K562 (cell line): ENCODE measurements around the gene KYAT1. TPM values are rescaled to one million over a fixed set of nuclear protein-coding genes. Genes with fewer than 3 reads are reported as not detected.
A peak's percentile ranks its signal among the peaks of the same experiment; 100 is the strongest.

ENCODE experiments used
- CREM ChIP-seq: IDR thresholded peaks from 2 replicates; pipeline ENCODE4 v1.6.1; 2014; ENCODE audit warnings: antibody characterized with exemption, low read depth
- JUN ChIP-seq, 2 experiments: sonication (generic) in 1 of 2; formaldehyde crosslinking in 1 of 2; IDR thresholded peaks; 2 replicates each; pipeline versions ENCODE4 v1.6.1 to v1.8.0; 2012 to 2022; ENCODE audit warnings: borderline replicate concordance in 2 of 2, mild to moderate bottlenecking in 2 of 2, improper control_type of control experiment in 1 of 2, low read depth in 1 of 2, low read length in 1 of 2, missing genetic modification reagents in 1 of 2
- MAFF ChIP-seq: IDR thresholded peaks from 2 replicates; pipeline ENCODE4 v1.6.1; 2012; ENCODE audit warnings: low read length, improper control_type of control experiment
- PHF20 ChIP-seq: fragments of 450-650 bp; IDR thresholded peaks from 2 replicates; pipeline ENCODE4 v1.6.1; 2018; ENCODE audit not compliant: partially characterized antibody
- PYGO2 ChIP-seq: fragments of 450-650 bp; IDR thresholded peaks from 2 replicates; pipeline ENCODE4 v1.6.1; 2016; ENCODE audit warnings: mild to moderate bottlenecking, missing genetic modification characterization, moderate library complexity, missing compliant biosample characterization
- TRIM24 ChIP-seq, 2 experiments: fragments of 450-650 bp; IDR thresholded peaks; 2 replicates each; pipeline ENCODE4 v1.6.1; 2016
- ZNF3 ChIP-seq: fragments of 250-450 bp; sonication (Bioruptor Pico); IDR thresholded peaks from 2 replicates; pipeline ENCODE4 v1.5.0; 2021; ENCODE audit warnings: mild to moderate bottlenecking, moderate library complexity
- polyA plus RNA-seq, 8 experiments: library from polyadenylated mRNA; depleted of rRNA in 4 of 8; stranded (reverse) in 5 of 8; unstranded in 3 of 8; fragments of >200 nt; fragmentation: Nextera tagmentation in 2 of 8; fragmentation: Illumina TruSeq in 1 of 8; extraction: Ambion mirVana in 2 of 8; extraction: Trizol in 1 of 8; gene quantifications; 2 replicates each; pipeline versions ENCODE4 v1.2.1 to v1.2.3, GENCODE V29; 2011 to 2014; ENCODE audit warnings: inconsistent platforms in 1 of 8, missing spikeins in 1 of 8
- total RNA-seq, 7 experiments: library from RNA; depleted of rRNA in 6 of 7; stranded (reverse); fragments of >200 nt in 6 of 7; fragmentation: Illumina TruSeq in 2 of 7; extraction: Trizol in 2 of 7; gene quantifications; 2 replicates each; pipeline versions ENCODE4 v1.2.1 to v1.2.3, GENCODE V29; 2011 to 2021; ENCODE audit warnings: low replicate concordance in 1 of 7
- TF ChIP-seq, protein P1 (sequence below): fragments of 250-450 bp; sonication (Bioruptor Pico); IDR thresholded peaks from 2 replicates; pipeline ENCODE4 v1.8.0; 2022; ENCODE audit warnings: inconsistent platforms
- TF ChIP-seq, protein P2 (sequence below): fragments of 250-450 bp; sonication (Bioruptor Pico); IDR thresholded peaks from 2 replicates; pipeline ENCODE4 v1.5.0; 2021; ENCODE audit warnings: mild to moderate bottlenecking, moderate library complexity
- TF ChIP-seq, protein P3 (sequence below): fragments of 450-650 bp; IDR thresholded peaks from 2 replicates; pipeline ENCODE4 v1.6.1; 2016; ENCODE audit warnings: mild to moderate bottlenecking, moderate library complexity

The KYAT1 gene
- total and polyA plus RNA-seq, 9 of the 15 experiments (the other 6 are each of a cell fraction or from before 2014, with no cell fraction given) = 6.4 to 16.8 (median 11.1) TPM

- TF ChIP-seq, protein P1, sequence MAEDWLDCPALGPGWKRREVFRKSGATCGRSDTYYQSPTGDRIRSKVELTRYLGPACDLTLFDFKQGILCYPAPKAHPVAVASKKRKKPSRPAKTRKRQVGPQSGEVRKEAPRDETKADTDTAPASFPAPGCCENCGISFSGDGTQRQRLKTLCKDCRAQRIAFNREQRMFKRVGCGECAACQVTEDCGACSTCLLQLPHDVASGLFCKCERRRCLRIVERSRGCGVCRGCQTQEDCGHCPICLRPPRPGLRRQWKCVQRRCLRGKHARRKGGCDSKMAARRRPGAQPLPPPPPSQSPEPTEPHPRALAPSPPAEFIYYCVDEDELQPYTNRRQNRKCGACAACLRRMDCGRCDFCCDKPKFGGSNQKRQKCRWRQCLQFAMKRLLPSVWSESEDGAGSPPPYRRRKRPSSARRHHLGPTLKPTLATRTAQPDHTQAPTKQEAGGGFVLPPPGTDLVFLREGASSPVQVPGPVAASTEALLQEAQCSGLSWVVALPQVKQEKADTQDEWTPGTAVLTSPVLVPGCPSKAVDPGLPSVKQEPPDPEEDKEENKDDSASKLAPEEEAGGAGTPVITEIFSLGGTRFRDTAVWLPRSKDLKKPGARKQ (CRISPR knock-in tag) = peak; percentile 85
- TF ChIP-seq TRIM24 (IDR thresholded peaks at IDR 0.05) = peak in 1 of 2 experiments; percentile 33; a peak in 1 of 4 replicates
- no peak for TF ChIP-seq ZNF3
- no peak for TF ChIP-seq PYGO2
- TF ChIP-seq, protein P2, sequence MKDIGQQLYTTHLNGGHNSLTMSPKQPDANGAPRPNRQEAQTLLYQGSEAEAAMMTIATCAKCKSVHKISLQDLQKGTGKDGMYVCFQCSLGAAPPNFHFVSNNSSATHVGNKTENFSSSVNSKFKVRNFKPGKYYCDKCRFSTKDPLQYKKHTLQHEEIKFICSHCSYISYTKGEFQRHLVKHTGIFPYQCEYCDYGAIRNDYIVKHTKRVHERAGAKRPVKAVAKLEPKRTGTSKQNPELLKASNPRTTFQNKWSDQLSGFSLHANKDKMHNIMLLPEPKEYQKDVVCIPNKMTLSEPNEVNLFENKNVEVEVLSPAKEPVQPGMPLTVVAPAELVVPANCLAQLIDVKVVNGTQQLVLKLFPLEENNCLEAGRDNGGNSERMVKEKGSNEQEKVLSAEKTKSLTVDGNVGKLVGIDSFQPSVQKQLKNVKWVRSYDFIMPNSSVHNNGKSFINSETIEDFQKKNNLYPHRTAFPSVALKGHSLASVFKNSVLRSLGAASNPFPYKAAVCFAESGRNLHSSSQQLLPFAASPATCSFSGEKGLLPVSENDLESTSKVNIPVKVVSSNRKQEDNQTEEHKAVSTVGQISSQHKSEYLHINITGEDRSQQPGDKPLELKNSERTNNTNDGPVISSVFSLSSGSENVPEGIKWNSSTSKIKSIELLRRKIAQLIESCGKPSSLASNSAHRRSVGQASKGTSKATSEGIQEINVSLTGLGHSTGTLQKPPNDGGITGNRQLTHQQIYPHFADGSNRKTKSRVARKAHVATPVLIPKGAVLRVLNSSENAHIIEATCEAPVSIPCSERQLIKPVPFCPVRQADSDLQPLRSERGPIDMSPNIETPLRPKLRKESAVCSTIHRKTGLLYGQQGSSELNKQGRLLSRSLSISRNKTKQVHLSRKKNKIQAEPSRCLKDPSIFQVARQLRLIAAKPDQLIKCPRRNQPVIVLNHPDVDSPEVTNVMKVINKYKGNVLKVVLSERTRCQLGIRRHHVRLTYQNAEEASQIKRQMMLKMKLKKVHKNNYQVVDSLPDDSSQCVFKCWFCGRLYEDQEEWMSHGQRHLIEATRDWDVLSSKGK (CRISPR knock-in tag) = no peak
- TF ChIP-seq JUN (IDR thresholded peaks at IDR 0.05; ENCODE audit: borderline replicate concordance, low read depth, low read length) = 0 out of 2 replicates have a peak, but pooled peaks have one; percentile 7
- 0 out of 2 replicates have a peak, but pooled peaks have one; percentile 59 for TF ChIP-seq JUN (CRISPR knock-in tag; IDR thresholded peaks at IDR 0.05; ENCODE audit: borderline replicate concordance)
- peak; percentile 27 for TF ChIP-seq PHF20
- peak; percentile 89 for TF ChIP-seq CREM
- TF ChIP-seq, protein P3, sequence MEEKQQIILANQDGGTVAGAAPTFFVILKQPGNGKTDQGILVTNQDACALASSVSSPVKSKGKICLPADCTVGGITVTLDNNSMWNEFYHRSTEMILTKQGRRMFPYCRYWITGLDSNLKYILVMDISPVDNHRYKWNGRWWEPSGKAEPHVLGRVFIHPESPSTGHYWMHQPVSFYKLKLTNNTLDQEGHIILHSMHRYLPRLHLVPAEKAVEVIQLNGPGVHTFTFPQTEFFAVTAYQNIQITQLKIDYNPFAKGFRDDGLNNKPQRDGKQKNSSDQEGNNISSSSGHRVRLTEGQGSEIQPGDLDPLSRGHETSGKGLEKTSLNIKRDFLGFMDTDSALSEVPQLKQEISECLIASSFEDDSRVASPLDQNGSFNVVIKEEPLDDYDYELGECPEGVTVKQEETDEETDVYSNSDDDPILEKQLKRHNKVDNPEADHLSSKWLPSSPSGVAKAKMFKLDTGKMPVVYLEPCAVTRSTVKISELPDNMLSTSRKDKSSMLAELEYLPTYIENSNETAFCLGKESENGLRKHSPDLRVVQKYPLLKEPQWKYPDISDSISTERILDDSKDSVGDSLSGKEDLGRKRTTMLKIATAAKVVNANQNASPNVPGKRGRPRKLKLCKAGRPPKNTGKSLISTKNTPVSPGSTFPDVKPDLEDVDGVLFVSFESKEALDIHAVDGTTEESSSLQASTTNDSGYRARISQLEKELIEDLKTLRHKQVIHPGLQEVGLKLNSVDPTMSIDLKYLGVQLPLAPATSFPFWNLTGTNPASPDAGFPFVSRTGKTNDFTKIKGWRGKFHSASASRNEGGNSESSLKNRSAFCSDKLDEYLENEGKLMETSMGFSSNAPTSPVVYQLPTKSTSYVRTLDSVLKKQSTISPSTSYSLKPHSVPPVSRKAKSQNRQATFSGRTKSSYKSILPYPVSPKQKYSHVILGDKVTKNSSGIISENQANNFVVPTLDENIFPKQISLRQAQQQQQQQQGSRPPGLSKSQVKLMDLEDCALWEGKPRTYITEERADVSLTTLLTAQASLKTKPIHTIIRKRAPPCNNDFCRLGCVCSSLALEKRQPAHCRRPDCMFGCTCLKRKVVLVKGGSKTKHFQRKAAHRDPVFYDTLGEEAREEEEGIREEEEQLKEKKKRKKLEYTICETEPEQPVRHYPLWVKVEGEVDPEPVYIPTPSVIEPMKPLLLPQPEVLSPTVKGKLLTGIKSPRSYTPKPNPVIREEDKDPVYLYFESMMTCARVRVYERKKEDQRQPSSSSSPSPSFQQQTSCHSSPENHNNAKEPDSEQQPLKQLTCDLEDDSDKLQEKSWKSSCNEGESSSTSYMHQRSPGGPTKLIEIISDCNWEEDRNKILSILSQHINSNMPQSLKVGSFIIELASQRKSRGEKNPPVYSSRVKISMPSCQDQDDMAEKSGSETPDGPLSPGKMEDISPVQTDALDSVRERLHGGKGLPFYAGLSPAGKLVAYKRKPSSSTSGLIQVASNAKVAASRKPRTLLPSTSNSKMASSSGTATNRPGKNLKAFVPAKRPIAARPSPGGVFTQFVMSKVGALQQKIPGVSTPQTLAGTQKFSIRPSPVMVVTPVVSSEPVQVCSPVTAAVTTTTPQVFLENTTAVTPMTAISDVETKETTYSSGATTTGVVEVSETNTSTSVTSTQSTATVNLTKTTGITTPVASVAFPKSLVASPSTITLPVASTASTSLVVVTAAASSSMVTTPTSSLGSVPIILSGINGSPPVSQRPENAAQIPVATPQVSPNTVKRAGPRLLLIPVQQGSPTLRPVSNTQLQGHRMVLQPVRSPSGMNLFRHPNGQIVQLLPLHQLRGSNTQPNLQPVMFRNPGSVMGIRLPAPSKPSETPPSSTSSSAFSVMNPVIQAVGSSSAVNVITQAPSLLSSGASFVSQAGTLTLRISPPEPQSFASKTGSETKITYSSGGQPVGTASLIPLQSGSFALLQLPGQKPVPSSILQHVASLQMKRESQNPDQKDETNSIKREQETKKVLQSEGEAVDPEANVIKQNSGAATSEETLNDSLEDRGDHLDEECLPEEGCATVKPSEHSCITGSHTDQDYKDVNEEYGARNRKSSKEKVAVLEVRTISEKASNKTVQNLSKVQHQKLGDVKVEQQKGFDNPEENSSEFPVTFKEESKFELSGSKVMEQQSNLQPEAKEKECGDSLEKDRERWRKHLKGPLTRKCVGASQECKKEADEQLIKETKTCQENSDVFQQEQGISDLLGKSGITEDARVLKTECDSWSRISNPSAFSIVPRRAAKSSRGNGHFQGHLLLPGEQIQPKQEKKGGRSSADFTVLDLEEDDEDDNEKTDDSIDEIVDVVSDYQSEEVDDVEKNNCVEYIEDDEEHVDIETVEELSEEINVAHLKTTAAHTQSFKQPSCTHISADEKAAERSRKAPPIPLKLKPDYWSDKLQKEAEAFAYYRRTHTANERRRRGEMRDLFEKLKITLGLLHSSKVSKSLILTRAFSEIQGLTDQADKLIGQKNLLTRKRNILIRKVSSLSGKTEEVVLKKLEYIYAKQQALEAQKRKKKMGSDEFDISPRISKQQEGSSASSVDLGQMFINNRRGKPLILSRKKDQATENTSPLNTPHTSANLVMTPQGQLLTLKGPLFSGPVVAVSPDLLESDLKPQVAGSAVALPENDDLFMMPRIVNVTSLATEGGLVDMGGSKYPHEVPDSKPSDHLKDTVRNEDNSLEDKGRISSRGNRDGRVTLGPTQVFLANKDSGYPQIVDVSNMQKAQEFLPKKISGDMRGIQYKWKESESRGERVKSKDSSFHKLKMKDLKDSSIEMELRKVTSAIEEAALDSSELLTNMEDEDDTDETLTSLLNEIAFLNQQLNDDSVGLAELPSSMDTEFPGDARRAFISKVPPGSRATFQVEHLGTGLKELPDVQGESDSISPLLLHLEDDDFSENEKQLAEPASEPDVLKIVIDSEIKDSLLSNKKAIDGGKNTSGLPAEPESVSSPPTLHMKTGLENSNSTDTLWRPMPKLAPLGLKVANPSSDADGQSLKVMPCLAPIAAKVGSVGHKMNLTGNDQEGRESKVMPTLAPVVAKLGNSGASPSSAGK = peak; percentile 88
- no peak for TF ChIP-seq MAFF
Observed at GRCh38 chr9:128818099-128818838, 63.5 kb downstream of the KYAT1 start, which contains the start of gene ENDOG (continued).
